Stimulated activated CD8-positive, alpha-beta memory T cell treated with anti-CD3 and anti-CD28 coated beads, Interleukin-7, amount 100 ng/mL, for 48 hours (primary cell): ENCODE results near the gene RPL12.

Experiments used
- DNase-seq, 2 donors: peaks; one replicate each; pipeline ENCODE4 v3.0.0-alpha.2; 2020; ENCODE audit warnings: low read depth in 1 of 2; ENCODE audit errors: extremely low read depth in 1 of 2

Gene RPL12

GRCh38 chr9:127450830-127451607, at the start of gene RPL12, which contains the start of gene LRSAM1:
RPL12 (minus strand) TSS chr9:127451406; CDS start chr9:127451317, 89 bp downstream.
LRSAM1 (plus strand) TSS chr9:127451510; CDS start chr9:127454528, 3,018 bp downstream.
- peak; percentile 86 to 91 for DNase-seq

- DNase-seq, result no peak
Measured at GRCh38 chr9:127500862-127501261, 49.7 kb upstream of the RPL12 start.

GRCh38 chr9:127500399-127500798, 49.2 kb upstream of the RPL12 start:
- DNase-seq, result no peak

GRCh38 chr9:127498298-127498697, 47.1 kb upstream of the RPL12 start:
- no peak for DNase-seq

GRCh38 chr9:127497656-127498290, 46.6 kb upstream of the RPL12 start:
- DNase-seq, result no peak

DNA sequence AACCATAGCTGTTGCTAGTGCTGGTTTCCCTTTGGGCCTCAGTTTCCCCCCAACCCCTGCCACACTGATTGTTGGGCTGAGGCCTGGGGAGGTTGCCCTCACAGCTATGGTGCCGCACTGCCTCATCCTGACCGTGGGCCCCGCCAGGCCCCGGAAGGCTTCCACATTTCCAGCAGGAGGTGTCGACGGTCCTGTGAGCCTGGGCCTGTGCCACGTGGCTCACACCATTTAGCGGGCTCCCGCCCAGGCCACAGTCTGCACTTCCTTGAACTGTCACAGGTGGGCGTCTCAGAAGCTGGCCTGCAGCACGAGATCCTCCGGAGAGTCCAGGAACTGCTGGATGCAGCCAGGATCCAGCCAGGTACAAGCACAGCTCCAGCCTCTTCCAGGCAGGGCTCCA, 45.8 kb upstream of the RPL12 start:
- no peak for DNase-seq

DNA sequence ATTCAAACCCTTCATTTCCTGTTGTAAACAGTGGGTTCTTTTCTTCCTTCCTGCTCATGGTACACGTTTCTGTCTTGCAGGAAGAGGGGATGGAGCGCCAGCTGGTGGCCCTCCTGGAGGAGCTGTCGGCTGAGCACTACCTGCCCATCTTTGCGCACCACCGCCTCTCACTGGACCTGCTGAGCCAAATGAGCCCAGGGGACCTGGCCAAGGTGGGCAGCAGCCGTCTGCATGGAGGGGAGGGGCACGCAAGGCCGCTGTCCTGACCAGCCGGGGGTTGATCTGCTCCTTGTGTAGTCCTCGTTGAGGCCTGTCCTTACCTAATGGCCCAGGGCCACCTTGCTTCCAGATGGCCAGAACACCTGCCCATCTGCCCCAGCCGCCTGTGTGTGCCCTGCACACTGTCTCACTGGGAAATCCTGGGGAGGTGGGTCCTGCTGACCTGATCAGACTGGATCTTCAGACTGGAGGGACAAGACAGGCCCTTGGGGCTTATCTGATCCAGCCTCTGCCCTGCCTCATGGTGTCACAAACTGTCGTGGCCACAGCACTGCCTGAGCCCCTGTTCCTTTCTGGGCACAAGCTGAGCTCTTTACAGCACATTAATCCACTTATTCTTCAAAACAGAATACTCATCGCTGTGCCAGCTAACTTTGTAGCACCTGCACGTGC, 44.8 kb upstream of the RPL12 start:
- DNase-seq, result no peak

DNA sequence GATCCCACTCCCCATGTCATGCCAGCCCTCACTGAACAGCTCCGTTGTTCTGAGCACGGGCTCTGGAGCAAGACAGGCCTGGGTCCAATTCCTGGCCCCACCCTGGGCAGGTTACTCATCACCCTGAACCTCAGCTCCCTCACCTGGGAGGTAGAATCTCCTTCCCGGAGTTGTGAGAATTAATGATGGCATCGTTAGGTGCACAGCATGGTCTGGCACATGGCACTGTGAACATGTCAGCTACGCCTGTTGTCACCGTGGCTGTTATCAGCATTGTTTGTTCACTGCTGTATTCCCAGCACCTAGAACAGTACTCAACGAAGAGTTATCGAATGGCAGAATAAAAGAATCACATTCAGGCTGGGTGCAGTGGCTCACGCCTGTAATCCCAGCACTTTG, 43.1 kb upstream of the RPL12 start:
- no peak for DNase-seq

GRCh38 chr9:127493592-127494303, 42.5 kb upstream of the RPL12 start:
- no peak for DNase-seq

- no peak for DNase-seq
Measured at GRCh38 chr9:127492616-127493015, 41.4 kb upstream of the RPL12 start.

GRCh38 chr9:127491516-127491915, 40.3 kb upstream of the RPL12 start:
- DNase-seq, result no peak

DNA sequence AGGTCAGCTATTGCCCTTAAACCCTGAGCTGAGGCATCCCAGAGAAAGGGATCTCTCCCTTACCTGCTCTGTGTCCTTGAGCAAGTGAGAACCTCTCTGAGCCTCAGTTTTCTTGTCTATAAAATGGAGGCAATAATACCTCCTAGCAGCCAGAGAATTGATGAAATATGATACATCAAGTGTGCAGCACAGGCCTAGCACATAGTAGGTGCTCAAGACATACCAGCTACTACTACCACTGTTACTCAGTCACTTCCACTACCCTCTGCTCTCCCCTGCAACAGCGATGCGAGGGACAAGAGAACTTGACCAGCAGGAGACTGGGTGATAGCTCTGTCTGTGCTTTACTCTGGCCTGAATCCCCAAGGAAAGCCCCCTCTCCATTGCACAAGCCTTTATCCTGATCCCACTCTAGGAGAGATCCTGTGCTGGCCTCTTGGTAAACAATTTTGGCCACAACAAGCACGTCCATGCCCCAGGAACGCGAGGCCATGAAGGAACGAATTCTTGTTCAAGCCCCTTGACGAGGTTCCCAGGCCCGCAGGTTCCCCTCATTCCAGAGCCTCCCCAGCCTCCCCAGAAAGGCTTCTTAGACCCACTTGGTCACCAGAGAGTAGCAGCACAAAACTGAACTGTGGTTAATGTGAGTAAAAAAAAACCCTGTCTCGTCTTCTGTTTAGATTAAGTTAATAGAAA, 39.5 kb upstream of the RPL12 start:
- no peak for DNase-seq

DNA sequence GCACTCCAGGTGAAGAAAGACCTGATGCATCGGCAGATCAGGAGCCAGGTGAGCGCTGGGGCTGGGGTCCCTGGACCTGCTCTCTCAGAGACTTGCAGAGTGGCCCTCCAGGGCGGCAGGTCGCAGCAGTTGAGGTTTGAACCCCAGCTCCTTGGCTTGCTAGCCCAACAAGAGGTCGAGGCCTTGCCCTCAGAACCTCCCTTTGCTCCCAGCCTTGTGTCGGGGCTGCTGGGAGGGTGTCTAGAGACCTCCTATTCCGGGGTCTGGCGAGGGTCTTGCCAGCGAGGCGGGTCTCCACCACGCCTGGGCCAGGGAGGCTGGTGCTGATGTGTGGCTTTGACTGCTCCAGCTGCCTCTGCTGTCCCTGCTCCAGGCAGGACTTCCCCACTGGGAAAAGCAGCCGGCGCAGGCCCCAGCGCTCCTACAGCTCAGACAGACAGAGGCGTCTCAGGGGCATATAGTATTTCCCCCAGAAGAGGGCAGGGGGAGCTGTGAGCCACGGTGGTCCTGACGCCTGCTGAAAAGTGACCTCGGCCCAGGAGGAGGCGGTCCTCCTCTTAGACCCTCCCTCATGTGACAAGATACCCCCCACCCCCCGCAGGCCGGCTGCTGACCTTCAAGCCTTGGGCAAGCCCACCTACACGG, 38.4 kb upstream of the RPL12 start:
- no peak for DNase-seq

DNA sequence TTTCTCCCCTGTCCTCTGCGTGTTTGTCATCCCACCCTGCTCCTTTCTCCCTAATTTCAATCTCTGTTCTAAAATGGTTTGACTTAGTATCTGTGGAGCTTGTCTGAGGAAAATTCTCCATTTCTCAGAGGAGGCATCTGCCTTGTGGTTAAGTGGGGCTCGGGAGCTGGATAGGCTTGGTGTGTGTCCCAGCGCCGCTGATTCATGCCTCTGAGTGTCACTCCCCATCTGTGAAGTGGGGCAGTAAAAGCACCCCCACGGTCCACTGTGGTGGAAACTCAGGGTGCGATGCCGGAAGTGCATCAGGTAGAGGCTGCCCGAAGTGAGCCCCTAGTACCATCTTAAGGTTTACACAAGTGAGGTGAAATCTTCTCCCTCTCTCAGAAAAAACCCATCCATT, 37.7 kb upstream of the RPL12 start:
- no peak for DNase-seq

GRCh38 chr9:127485995-127486394, 34.8 kb upstream of the RPL12 start:
- no peak for DNase-seq

DNA sequence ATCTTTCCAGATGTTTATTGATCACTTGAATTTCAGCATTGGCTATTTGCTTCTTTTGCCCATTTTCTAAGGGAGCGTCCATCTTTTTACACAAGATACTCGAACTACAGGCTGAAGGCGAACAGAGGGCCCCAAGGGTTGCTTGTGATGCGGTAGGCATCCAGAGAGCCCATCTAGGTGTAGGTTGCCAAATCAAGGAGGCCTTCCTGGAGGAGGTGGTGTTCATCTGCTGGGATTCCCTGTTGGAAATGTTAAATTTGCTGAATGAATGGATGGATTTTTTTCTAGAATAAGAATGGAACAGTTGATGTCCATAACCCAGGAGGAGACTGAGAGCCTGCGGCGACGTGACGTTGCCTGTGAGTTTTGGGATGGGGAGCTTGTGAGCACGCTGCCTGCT, 31.5 kb upstream of the RPL12 start:
- no peak for DNase-seq

GRCh38 chr9:127479507-127480081, 28.4 kb upstream of the RPL12 start:
- DNase-seq, result no peak

DNA sequence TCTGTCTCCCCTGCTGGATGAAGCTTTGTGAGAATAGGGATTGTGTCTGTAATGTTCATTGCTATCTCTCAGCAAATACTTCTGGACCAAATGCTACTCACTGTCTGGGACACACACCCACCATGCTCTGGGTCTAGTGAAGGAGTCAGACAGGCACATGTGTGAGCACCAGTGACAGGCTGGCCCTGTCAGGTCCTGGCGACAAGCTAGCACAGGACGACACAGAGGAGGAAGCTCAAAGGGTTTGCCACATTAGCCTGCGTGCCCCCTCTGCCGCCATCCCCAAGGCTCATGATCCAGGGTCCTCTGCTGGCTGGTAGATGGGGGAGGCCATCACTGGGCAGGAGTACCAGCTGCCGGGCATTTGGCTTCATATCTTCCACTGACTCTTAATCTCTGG, 23.4 kb upstream of the RPL12 start:
- DNase-seq, result no peak

DNA sequence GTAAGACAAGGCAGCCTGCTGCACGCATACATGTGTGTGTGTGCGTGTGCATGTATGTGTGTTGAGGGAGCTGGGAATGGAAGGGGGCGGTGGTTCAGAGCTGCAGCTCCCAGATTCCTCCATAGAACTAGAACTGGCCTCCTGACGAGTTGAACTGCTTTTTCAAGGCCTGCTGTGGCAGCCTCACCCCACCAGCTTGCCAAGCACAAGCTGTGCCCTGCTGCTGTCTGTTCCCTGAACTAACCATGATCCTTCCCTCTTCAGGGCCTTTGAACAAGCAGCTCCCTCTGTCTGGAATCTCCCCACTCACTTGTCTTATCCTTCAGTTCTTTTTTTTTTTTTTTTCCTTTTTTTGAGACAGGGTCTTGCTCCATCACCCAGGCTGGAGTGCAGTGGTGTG, 22.7 kb upstream of the RPL12 start:
- no peak for DNase-seq

GRCh38 chr9:127473501-127473900, 22.3 kb upstream of the RPL12 start:
- no peak for DNase-seq
